Measurements from ENCODE around the gene CCHCR1. TPM values are rescaled to one million over a fixed set of nuclear protein-coding genes. Genes with fewer than 3 reads are reported as not detected.
A peak's percentile ranks its signal among the peaks of the same experiment; 100 is the strongest.

The CCHCR1 gene
- total and polyA plus RNA-seq, 2 experiments from 2014 or later: 19.8 to 46.7 TPM

- H4K20me1 ChIP-seq (replicated peaks; ENCODE audit: insufficient read depth): no peaks in the 10 kb centered on the region
- H3K27ac Mint-ChIP-seq: 0 out of 2 replicates have a peak overlapping the region, but pooled peaks have one; percentile 24
- peaks cover 14% of the 10 kb centered on the region for H3K9me3 Mint-ChIP-seq
- peaks cover 17% of the 10 kb centered on the region for H3K4me1 Mint-ChIP-seq
- H3K27me3 Mint-ChIP-seq (ENCODE audit: insufficient read depth, low read depth, poor library complexity): peaks cover 6% of the 10 kb centered on the region
- peaks cover 10% of the 10 kb centered on the region for H3K4me1 ChIP-seq (ENCODE audit: insufficient read depth)
- H3K4me2 ChIP-seq: no peak overlapping the region
- no peaks in the 10 kb centered on the region for H3K27me3 ChIP-seq (ENCODE audit: insufficient read depth)
- H3K4me3 ChIP-seq: no peak overlapping the region
- ATAC-seq (no peak), DNase-seq (ENCODE audit: low spot score) (no peak)
- peaks cover 15% of the 10 kb centered on the region for H3K36me3 Mint-ChIP-seq (ENCODE audit: low read depth)
- no peak for TF ChIP-seq ZNF462 (CRISPR knock-in tag; IDR thresholded peaks at IDR 0.05)
- TF ChIP-seq CREB1 (CRISPR knock-in tag; IDR thresholded peaks at IDR 0.05; ENCODE audit: low read depth): no peak
- no peak for TF ChIP-seq POLR2AphosphoS5 (IDR thresholded peaks at IDR 0.05; ENCODE audit: low read depth)
- TF ChIP-seq ZNF114 (CRISPR knock-in tag; IDR thresholded peaks at IDR 0.05): no peak
- no peak for TF ChIP-seq NANOG (IDR thresholded peaks at IDR 0.05; ENCODE audit: borderline replicate concordance)
- TF ChIP-seq EZH2phosphoT487 (IDR thresholded peaks at IDR 0.05; ENCODE audit: unreplicated experiment): no peak
- TF ChIP-seq STAT1 (IDR thresholded peaks at IDR 0.05; ENCODE audit: unreplicated experiment): no peak
- TF ChIP-seq, protein P1, sequence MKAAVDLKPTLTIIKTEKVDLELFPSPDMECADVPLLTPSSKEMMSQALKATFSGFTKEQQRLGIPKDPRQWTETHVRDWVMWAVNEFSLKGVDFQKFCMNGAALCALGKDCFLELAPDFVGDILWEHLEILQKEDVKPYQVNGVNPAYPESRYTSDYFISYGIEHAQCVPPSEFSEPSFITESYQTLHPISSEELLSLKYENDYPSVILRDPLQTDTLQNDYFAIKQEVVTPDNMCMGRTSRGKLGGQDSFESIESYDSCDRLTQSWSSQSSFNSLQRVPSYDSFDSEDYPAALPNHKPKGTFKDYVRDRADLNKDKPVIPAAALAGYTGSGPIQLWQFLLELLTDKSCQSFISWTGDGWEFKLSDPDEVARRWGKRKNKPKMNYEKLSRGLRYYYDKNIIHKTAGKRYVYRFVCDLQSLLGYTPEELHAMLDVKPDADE (IDR thresholded peaks at IDR 0.05): no peak
- no peak for TF ChIP-seq ZNF331 (CRISPR knock-in tag; IDR thresholded peaks at IDR 0.05; ENCODE audit: low read depth)
- no peak for TF ChIP-seq JUNB (IDR thresholded peaks at IDR 0.05; ENCODE audit: unreplicated experiment)
- no peak for TF ChIP-seq CTCF (conservative IDR thresholded peaks at IDR 0.05; ENCODE audit: low read depth in 2 of 2)
- TF ChIP-seq, protein P2, sequence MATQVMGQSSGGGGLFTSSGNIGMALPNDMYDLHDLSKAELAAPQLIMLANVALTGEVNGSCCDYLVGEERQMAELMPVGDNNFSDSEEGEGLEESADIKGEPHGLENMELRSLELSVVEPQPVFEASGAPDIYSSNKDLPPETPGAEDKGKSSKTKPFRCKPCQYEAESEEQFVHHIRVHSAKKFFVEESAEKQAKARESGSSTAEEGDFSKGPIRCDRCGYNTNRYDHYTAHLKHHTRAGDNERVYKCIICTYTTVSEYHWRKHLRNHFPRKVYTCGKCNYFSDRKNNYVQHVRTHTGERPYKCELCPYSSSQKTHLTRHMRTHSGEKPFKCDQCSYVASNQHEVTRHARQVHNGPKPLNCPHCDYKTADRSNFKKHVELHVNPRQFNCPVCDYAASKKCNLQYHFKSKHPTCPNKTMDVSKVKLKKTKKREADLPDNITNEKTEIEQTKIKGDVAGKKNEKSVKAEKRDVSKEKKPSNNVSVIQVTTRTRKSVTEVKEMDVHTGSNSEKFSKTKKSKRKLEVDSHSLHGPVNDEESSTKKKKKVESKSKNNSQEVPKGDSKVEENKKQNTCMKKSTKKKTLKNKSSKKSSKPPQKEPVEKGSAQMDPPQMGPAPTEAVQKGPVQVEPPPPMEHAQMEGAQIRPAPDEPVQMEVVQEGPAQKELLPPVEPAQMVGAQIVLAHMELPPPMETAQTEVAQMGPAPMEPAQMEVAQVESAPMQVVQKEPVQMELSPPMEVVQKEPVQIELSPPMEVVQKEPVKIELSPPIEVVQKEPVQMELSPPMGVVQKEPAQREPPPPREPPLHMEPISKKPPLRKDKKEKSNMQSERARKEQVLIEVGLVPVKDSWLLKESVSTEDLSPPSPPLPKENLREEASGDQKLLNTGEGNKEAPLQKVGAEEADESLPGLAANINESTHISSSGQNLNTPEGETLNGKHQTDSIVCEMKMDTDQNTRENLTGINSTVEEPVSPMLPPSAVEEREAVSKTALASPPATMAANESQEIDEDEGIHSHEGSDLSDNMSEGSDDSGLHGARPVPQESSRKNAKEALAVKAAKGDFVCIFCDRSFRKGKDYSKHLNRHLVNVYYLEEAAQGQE (IDR thresholded peaks at IDR 0.05; ENCODE audit: unreplicated experiment): no peak
- no peak for TF ChIP-seq EZH2 (IDR thresholded peaks at IDR 0.05; ENCODE audit: low read depth, unreplicated experiment)
- no peaks in the 10 kb centered on the region for H3F3A ChIP-seq (replicated peaks; ENCODE audit: low read depth)
- no peak overlapping the region for H2AFZ ChIP-seq
- H3K4me3 Mint-ChIP-seq: no peak overlapping the region
- no peak overlapping the region for H3K27ac ChIP-seq (ENCODE audit: low read depth)
- no peaks in the 10 kb centered on the region for H3K36me3 ChIP-seq (ENCODE audit: insufficient read depth)
- H3K9me2 ChIP-seq (ENCODE audit: insufficient read depth): no peaks in the 10 kb centered on the region; the same call in 1 of the 2 replicates
- H3K79me2 ChIP-seq (replicated peaks; ENCODE audit: insufficient read depth): no peaks in the 10 kb centered on the region
These were observed 47.1 kb upstream of the CCHCR1 start for GRCh38 chr6:31204751-31205145.
